ENCODE data around the gene ERFL. TPM values are rescaled to one million over a fixed set of nuclear protein-coding genes. Genes with fewer than 3 reads are reported as not detected.

ERFL gene
- total RNA-seq, 1 experiment from 2014 or later, result not detected

- DNase-seq (ENCODE audit: low read depth), result no peak
Measured at GRCh38 chr19:41913538-41914423, 14.5 kb downstream of the ERFL start.

DNA sequence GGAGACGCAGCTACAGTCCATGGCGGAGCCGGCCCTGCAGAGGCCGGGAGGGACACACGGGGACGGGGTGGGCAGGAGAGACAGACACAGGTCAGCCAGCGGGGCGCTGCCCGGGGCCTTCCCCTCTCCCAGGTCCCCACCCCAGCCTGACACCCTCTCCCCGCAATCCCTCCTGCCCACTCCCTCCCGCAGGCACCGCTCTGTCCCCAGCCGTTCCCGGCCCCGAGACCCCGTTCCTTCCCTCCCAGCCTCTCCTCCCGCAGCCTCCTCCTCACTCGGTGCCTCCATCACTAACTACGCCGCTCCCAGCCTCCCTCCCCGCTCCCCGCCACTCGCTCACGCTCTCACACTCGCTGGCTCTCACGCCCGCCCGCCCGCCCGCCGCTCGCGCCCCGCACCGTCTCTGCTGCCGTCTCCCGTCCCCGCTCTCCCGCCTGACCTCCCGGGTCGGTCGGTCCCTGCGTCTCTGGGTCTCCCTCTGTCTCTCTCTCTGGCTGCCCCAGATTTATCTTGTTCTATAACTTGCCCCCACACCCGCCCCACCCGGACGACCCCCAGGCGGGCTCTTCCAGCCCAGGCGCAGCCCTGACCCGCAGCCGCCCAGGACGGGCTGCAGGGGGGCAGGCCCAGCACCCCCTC lies 15.2 kb downstream of the ERFL start:
- no peak for DNase-seq (ENCODE audit: low read depth)

DNA sequence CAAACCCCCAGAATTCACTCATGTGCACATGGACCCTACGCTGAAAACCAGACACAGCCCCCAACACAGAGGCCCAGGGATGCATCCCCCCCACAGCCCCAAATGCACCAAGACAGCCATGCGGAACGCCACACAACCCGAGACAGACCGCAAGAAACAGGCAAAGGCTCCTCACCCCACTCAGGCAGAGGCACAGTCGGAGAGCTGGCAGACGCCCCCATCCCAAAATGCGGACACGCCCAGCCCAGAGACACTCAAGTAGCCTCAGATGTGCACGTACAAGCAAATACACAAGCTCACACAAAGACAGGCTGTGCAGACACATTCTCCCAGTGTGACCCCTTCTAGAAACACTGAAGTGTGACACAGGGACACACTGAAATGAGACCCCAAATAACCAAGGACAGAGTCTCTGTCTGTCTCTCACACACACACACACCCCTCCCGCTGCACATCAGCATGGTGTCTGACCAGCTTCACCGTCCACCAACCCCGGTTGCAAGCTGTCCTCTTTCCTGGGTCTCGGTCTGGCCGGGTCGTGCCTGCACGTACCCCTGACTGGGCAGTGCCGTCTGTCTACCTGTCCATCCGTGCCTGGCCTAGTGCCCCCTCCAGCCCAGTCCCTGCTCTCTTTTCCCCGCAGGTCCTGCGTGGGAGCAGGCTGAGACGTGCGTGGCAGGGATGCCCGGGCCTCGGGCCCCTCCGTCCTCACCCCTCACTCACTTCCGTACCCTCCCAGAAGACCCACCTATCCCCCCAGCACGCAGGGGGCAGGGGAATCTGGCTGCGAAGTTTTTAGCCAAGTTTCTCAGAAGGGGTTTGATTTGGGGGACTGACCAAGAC lies 16.1 kb downstream of the ERFL start:
- DNase-seq (ENCODE audit: low read depth), result no peak

DNA sequence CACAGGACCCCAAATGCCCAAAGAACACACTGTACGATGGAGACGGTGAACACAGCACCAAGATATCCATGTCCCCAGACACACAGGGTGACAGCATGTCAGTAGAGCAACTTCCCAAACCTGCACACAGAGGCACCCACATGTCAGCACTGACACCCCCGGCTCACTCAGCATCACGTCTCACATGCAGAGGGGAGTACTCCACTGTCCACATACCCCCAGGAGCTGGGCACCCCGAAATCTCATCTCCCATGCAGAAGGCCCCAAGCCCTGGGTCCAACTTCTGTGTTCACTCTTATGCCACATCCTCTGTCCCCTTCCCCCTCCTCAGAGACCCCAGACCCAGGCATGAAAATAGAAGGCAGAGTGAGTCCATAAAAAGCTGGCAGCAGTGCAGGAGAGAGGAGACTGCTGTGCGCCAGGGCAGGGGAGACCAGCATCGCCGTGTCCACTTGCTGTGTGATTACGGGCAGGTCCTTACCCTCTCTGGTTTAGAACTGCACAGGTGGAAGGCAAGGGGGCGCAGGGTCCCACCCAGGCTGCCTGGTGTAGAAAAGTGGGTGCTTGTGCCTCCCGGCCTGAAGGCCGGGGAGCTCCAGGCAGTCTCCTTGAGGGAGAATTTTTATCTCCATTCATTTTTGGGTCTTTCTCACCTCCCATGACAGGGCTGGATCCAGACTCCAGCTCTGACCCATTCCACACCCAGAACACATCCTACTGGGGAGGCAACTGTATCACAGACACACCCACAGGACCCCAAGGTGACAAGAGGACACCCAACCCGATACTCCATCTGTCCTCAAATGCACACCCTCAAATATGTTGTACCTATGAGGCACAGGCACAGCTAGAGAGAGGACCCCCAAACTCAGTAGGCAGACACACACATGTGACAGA lies 17.0 kb downstream of the ERFL start:
- DNase-seq (ENCODE audit: low read depth), result no peak

DNA sequence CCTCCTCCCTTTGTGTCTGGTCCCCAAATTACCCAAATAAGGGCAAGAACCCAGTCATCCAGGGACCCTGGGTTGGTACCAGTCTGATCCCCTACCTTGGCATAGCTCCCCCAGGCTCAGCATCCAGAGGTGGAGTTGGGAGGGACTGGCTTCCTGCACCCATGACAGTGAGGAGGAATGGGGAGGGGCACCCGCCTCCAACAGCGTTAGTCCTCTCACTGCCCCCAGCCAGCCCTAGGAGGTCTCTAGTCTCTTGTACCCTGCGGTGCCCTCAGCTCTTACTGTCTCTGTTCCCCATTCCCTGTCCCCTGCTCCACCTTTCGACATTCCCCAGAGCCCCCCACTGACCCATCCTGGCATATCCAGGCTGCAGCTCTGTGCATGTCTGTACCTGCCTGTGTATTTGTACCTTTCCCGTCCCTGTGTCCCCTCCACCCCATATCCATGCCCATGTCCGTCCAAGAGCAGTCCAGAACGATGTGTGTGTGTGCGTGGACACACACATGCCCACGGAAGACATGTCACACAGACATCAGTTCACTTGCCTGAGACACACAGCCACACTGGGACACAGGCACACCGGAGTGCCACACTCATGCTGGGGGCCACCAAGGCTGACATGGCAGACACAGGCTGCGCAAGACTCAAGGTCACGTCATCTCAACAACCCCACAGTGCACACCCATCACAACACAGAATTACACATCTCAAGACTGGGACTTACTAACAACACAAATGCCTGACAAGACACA lies 17.8 kb downstream of the ERFL start:
- DNase-seq (ENCODE audit: low read depth), result no peak

GRCh38 chr19:41909706-41910105 lies 18.5 kb downstream of the ERFL start:
- no peak for DNase-seq (ENCODE audit: low read depth)

DNA sequence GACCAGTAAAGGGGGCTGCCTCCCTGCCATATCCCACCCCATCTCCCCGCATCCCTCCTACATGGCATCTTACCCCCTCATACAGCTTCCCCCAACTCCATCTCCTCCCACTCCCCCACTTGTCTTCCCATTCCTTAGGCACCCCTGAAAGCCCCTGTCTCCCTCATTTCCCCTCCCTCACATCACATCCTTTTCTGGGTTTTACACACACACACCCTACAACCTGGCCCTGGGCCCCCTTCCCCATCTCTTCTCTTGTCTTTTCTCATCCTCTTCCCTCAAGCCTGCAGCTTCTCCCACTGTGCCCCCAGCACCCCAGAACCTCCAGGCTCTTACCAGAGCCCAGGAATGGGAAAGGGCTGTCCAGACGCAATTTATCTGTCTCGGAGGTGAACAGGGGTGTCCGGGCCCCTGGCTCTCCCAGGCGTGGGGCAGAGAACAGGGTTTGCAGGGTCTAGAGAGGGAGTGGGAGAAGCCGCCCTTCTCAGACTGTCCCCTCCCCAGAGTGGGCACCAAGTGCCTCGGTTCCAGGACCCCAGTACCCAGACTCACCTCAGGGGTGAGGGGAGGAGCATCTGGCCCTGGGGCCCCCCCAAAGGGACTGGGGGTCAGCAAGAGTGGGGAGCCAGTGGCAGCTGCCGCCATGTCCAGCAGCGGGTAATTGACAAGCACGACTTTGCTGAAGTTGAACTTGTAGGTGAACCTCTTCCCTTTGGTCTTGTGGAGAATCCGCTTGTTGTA lies 19.4 kb downstream of the ERFL start:
- DNase-seq (ENCODE audit: low read depth), result no peak

- DNase-seq (ENCODE audit: low read depth), result no peak
Measured at GRCh38 chr19:41907994-41908615, 20.1 kb downstream of the ERFL start.

DNA sequence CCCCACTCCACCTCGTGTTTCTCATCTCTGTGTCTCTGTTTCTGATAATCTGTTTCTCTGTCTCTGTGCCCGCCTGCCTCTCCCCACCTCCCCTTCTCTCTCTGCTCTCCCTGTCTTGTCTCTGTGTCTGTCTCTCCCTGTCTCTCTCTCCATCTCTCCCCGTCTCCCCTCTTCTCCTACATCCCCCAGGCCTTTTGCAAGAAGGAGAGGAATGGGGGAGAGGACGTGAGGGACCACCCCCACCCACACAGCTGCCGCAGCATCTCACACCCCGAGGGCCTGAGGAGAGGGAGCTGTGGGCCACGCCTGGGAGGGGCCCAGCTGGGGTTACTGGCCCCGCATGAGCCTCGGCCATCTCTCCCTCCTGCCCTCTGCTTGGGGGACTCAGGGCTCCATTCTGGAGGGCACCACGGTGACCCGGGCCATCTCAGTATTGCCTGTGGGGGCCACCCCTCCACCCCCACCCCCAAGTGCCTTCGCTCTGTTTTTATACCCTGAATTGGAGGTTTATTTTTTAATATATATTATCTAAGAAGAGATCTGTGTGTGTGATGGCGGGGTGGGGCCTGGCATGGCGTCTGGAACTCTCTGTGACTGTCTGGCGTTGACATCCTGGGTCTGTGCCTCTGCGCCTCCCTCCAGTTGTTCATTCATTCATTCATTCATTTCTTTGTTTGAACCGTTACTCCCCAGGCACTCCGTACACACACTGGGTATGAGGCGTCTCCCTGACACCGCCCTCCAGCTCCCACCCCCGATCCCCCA lies 21.2 kb downstream of the ERFL start:
- DNase-seq (ENCODE audit: low read depth), result no peak

- no peak for DNase-seq (ENCODE audit: low read depth)
Measured at GRCh38 chr19:41906271-41906670, 22.0 kb downstream of the ERFL start.

- DNase-seq (ENCODE audit: low read depth), result no peak
Measured at GRCh38 chr19:41905273-41906002, 22.8 kb downstream of the ERFL start.

GRCh38 chr19:41904118-41904870 lies 24.0 kb downstream of the ERFL start:
- no peak for DNase-seq (ENCODE audit: low read depth)

DNA sequence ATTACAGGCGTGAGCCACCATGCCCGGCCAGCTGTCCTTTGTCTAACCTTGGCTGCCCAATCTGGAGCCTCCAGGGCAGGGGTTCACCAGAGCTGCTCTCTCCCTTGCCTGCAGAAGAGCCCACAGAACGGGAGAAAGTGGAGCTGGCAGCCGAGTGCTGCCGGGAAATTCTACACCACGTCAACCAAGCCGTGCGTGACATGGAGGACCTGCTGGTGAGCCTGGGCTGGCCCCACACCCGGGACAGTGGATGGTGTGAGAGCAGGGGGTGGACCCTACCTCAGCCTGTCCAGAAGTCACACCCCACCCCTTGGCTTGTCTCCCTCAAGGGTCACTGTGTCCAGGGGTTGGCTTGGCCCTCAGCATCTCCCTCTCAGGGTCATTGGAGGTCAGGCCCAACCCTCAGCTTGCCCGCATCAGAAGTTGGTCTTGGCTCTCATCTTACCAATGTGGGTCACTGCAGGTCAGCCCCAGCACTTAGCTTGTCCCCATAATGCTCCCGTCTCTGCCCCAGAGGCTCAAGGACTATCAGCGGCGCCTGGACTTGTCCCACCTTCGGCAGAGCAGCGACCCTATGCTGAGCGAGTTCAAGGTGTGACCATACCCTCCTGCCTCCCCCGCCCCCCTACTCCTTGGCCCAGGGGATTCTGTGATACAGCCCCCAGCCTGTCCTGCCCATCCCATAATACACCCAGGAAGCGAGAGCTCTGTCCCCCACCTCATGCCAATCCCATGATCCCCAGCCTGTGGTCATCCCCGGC lies 24.9 kb downstream of the ERFL start:
- DNase-seq (ENCODE audit: low read depth), result no peak

GRCh38 chr19:41902594-41902993 lies 25.7 kb downstream of the ERFL start:
- no peak for DNase-seq (ENCODE audit: low read depth)

DNA sequence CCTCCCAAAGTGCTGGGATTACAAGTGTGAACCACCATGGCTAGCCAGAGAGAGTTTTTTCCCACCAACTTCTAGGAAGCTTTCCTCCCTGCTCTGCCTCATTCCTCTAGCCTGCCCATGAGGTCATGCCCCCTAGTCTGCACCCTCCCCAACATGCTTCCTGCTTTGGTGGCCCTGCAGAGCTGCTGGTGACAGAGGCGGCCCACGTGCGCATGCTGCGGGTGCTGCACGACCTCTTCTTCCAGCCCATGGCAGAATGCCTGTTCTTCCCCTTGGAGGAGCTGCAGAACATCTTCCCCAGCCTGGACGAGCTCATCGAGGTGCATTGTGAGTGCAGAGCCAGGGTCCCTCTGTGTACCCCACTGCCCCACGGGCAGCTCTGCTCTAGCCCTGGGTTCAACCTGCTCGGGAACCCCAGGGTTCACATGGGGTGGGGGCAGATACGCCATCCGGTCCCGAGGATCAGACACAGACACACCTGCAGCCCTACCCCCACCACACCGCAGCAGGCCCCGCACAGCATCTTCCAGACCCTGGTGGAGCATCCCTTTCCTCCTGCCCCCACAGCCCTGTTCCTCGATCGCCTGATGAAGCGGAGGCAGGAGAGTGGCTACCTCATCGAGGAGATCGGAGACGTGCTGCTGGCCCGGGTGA lies 26.4 kb downstream of the ERFL start:
- no peak for DNase-seq (ENCODE audit: low read depth)

DNA sequence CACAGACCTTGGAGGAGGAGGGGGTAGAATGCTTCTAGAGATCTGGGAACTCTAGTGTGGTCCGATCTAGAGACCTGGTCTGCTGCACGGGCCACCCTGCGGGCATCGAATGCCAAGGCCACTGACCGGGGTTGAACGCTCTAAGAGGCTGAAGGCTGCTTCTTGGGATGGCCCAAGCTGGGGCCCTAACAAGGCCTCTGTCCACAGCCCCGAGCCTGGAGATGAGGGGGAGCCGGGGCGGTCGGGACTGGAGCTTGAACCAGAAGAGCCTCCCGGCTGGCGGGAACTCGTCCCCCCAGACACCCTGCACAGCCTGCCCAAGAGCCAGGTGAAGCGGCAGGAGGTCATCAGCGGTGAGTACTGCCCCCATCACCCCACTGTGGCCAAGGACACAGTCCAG lies 30.0 kb downstream of the ERFL start:
- no peak for DNase-seq (ENCODE audit: low read depth)
